SK-N-SH (cell line): ENCODE results near the gene DCX. TPM values are rescaled to one million over a fixed set of nuclear protein-coding genes. Genes with fewer than 3 reads are reported as not detected.

ENCODE experiments used
- CTCF ChIA-PET: fragments of 300-600, 350-600 bp; formaldehyde crosslinking; extraction: SDS; loops from one replicate; lab custom pipeline; 2021; lab: Yijun Ruan, JAX
- POLR2A ChIA-PET: fragments of 350-600 bp; sonication (Branson Sonifier 250); formaldehyde crosslinking; extraction: SDS; loops from one replicate; lab custom pipeline; 2020; ENCODE audit warnings: antibody characterized with exemption, inconsistent platforms; lab: Yijun Ruan, JAX
- DNase-seq: peaks from one replicate; pipeline ENCODE4 v3.0.0; 2012
- H2AFZ ChIP-seq: fragments of 200-600 bp; sonication (generic); 2 replicates; pipeline ENCODE4 v1.8.1; 2016; ENCODE audit warnings: antibody characterized with exemption, mild to moderate bottlenecking, low read depth
- H3F3A ChIP-seq: fragments of 200-600 bp; sonication (generic); replicated peaks from 2 replicates; pipeline ENCODE3; 2016; ENCODE audit warnings: antibody characterized with exemption, mild to moderate bottlenecking; ENCODE audit not compliant: insufficient read depth
- H3K27ac ChIP-seq, 2 experiments: fragments of 200-500 bp in 1 of 2; fragments of 200-600 bp in 1 of 2; sonication (Bioruptor generic) in 1 of 2; sonication (generic), shearing (Covaris generic) in 1 of 2; 2 replicates each; pipeline versions ENCODE4 v1.5.1 to v1.6.1; 2014 to 2016; ENCODE audit warnings: low read depth in 2 of 2, inconsistent platforms in 1 of 2, low read length in 1 of 2, mild to moderate bottlenecking in 1 of 2, mixed read lengths in 1 of 2
- H3K27me3 ChIP-seq: fragments of 200-600 bp; sonication (generic), shearing (Covaris generic); 2 replicates; pipeline ENCODE4 v1.6.1; 2016; ENCODE audit warnings: mixed run types; ENCODE audit not compliant: insufficient read depth
- H3K36me3 ChIP-seq, 2 experiments: fragments of 200-500 bp in 1 of 2; fragments of 200-600 bp in 1 of 2; sonication (Bioruptor generic) in 1 of 2; sonication (generic) in 1 of 2; replicated peaks in 1 of 2; 2 replicates each; pipeline versions ENCODE3 to v1.5.1; 2014 to 2016; ENCODE audit warnings: low read length in 1 of 2, mild to moderate bottlenecking in 1 of 2; ENCODE audit not compliant: insufficient read depth in 2 of 2, control insufficient read depth in 1 of 2
- H3K4me1 ChIP-seq, 2 experiments: fragments of 200-500 bp in 1 of 2; fragments of 200-600 bp in 1 of 2; sonication (Bioruptor generic) in 1 of 2; sonication (generic), shearing (Covaris generic) in 1 of 2; 2 replicates each; pipeline versions ENCODE4 v1.5.1 to v1.6.1; 2014 to 2016; ENCODE audit warnings: low read depth in 1 of 2, low read length in 1 of 2, mixed run types in 1 of 2; ENCODE audit not compliant: insufficient read depth in 2 of 2, control insufficient read depth in 1 of 2
- H3K4me2 ChIP-seq: fragments of 200-600 bp; sonication (generic), shearing (Covaris generic); 2 replicates; pipeline ENCODE4 v1.6.1; 2017; ENCODE audit warnings: mixed run types
- H3K4me3 ChIP-seq, 2 experiments: fragments of 200-500 bp in 1 of 2; fragments of 200-600 bp in 1 of 2; sonication (Bioruptor generic) in 1 of 2; sonication (generic), shearing (Covaris generic) in 1 of 2; 2 replicates each; pipeline versions ENCODE4 v1.5.1 to v1.8.1; 2014 to 2016; ENCODE audit warnings: low read depth in 2 of 2, inconsistent platforms in 1 of 2, low read length in 1 of 2, mild to moderate bottlenecking in 1 of 2, mixed read lengths in 1 of 2, moderate library complexity in 1 of 2
- H3K79me2 ChIP-seq: fragments of 200-600 bp; sonication (generic); 2 replicates; pipeline ENCODE4 v1.8.1; 2017; ENCODE audit warnings: mild to moderate bottlenecking; ENCODE audit not compliant: insufficient read depth
- H3K9ac ChIP-seq: fragments of 200-600 bp; sonication (generic); 2 replicates; pipeline ENCODE4 v1.6.1; 2017; ENCODE audit warnings: mixed run types
- H3K9me2 ChIP-seq: fragments of 200-600 bp; sonication (generic); 2 replicates; pipeline ENCODE4 v1.6.1; 2017; ENCODE audit warnings: mixed run types
- H3K9me3 ChIP-seq: fragments of 200-600 bp; sonication (generic); 2 replicates; pipeline ENCODE4 v1.6.1; 2017; ENCODE audit warnings: mixed run types, mild to moderate bottlenecking, moderate library complexity
- H4K20me1 ChIP-seq: fragments of 200-600 bp; sonication (generic); 2 replicates; pipeline ENCODE4 v1.6.1; 2017; ENCODE audit warnings: mild to moderate bottlenecking, mixed run types; ENCODE audit not compliant: insufficient read depth
- CHD2 ChIP-seq: fragments of 150-350 bp; IDR thresholded peaks from 2 replicates; pipeline ENCODE4 v1.6.1; 2018; ENCODE audit warnings: low read length; ENCODE audit not compliant: partially characterized antibody
- CTCF ChIP-seq: fragments of 200-600 bp; sonication (generic); IDR thresholded peaks from 2 replicates; pipeline ENCODE4 v1.6.1; 2017; ENCODE audit warnings: antibody characterized with exemption, mild to moderate bottlenecking, moderate library complexity
- EP300 ChIP-seq, 2 experiments: IDR thresholded peaks; 2 replicates each; pipeline versions ENCODE4 v1.4.0 to v1.6.1; 2012; ENCODE audit warnings: borderline replicate concordance in 1 of 2, low read depth in 1 of 2, low read length in 1 of 2
- MEF2A ChIP-seq: IDR thresholded peaks from 2 replicates; pipeline ENCODE4 v1.4.0; 2012; ENCODE audit warnings: low read depth, borderline replicate concordance
- NFIC ChIP-seq: IDR thresholded peaks from 2 replicates; pipeline ENCODE4 v1.4.0; 2012; ENCODE audit warnings: borderline replicate concordance
- NRF1 ChIP-seq: IDR thresholded peaks from 2 replicates; pipeline ENCODE4 v1.6.1; 2012; ENCODE audit warnings: low read depth, mild to moderate bottlenecking, low read length
- POLR2AphosphoS5 ChIP-seq: IDR thresholded peaks from 2 replicates; pipeline ENCODE4 v1.6.1; 2012; ENCODE audit warnings: low read depth, low read length
- RAD21 ChIP-seq: IDR thresholded peaks from 2 replicates; pipeline ENCODE4 v1.6.1; 2012; ENCODE audit warnings: mild to moderate bottlenecking, low read length
- RCOR1 ChIP-seq: fragments of 150-350 bp; IDR thresholded peaks from 2 replicates; pipeline ENCODE4 v1.6.1; 2017; ENCODE audit warnings: antibody characterized with exemption, low read length
- RFX5 ChIP-seq: IDR thresholded peaks from 2 replicates; pipeline ENCODE4 v1.6.1; 2012; ENCODE audit warnings: mild to moderate bottlenecking, improper control_type of control experiment, low read length
- SMC3 ChIP-seq: IDR thresholded peaks from 2 replicates; pipeline ENCODE4 v1.6.1; 2012; ENCODE audit warnings: low read depth, low read length, improper control_type of control experiment
- TEAD4 ChIP-seq: IDR thresholded peaks from 2 replicates; pipeline ENCODE4 v1.4.0; 2012; ENCODE audit warnings: mild to moderate bottlenecking, borderline replicate concordance; ENCODE audit not compliant: insufficient read depth
- YY1 ChIP-seq: IDR thresholded peaks from 2 replicates; pipeline ENCODE4 v1.4.0; 2012; ENCODE audit warnings: low read depth, mild to moderate bottlenecking
- ZBTB33 ChIP-seq: IDR thresholded peaks from 2 replicates; pipeline ENCODE4 v1.4.0; 2012; ENCODE audit warnings: low read depth, borderline replicate concordance
- WGBS: methylation state at CpG from one replicate; pipeline ENCODE4 v1.1.6; 2017; ENCODE audit warnings: low lambda C conversion rate; 5-methylcytosine and 5-hydroxymethylcytosine counted together
- polyA plus RNA-seq, 3 experiments: library from polyadenylated mRNA; depleted of rRNA; stranded (reverse); fragments of >200 nt; gene quantifications; 2 replicates each; pipeline ENCODE4 v1.2.3, GENCODE V29; 2012

Gene DCX
- polyA plus RNA-seq, 1 of the 3 experiments (the other 2 are of a cell fraction), result 0.26 TPM

- TF ChIP-seq ZBTB33, result no peak
- TF ChIP-seq EP300 (IDR thresholded peaks at IDR 0.05; ENCODE audit: borderline replicate concordance in 1 of 2, low read depth in 1 of 2, low read length in 1 of 2), result no peak
- no peak for TF ChIP-seq MEF2A
- TF ChIP-seq RFX5, result no peak
- TF ChIP-seq CTCF, result no peak
- TF ChIP-seq CHD2, result no peak
- TF ChIP-seq, all 33 proteins: peak for 0
These were observed 89.6 kb downstream of the DCX start (continued) for GRCh38 chrX:111322231-111322855.

- peaks cover 0 to 2% of the 10 kb centered on the region in 2 experiments; a peak in 1 of 4 replicates for H3K4me1 ChIP-seq
- no peaks in the 10 kb centered on the region for H3K9me2 ChIP-seq
- H3K36me3 ChIP-seq, result no peaks in the 10 kb centered on the region
- ChIA-PET POLR2A (no interaction called here), CTCF (no interaction called here)
- WGBS, result 29% methylated on average over 4 of the region's 4 CpGs
- H3K4me2 ChIP-seq, result no peak overlapping the region
- no peak for TF ChIP-seq TEAD4
- TF ChIP-seq POLR2AphosphoS5, result no peak
- no peak for TF ChIP-seq RCOR1
- no peak for TF ChIP-seq YY1
- no peak for TF ChIP-seq NFIC
- TF ChIP-seq NRF1, result no peak
- no peak for TF ChIP-seq SMC3
- no peak for TF ChIP-seq CHD2
- no peak for TF ChIP-seq RAD21
- H3K4me3 ChIP-seq, result no peak overlapping the region
- no peak overlapping the region for H3K9ac ChIP-seq
- H4K20me1 ChIP-seq, result no peaks in the 10 kb centered on the region
- no peak overlapping the region for H2AFZ ChIP-seq
- no peaks in the 10 kb centered on the region for H3K27me3 ChIP-seq
- no peak overlapping the region for H3K27ac ChIP-seq
- H3K9me3 ChIP-seq, result no peaks in the 10 kb centered on the region
- H3K79me2 ChIP-seq, result no peaks in the 10 kb centered on the region
- no peaks in the 10 kb centered on the region for H3F3A ChIP-seq
- DNase-seq, result no peak
These were observed 92.5 kb downstream of the DCX start for GRCh38 chrX:111319451-111319850.
